Measurements from ENCODE around the gene CDC6.
"Not testable (repeated sequence)": the region's sequence is repeated elsewhere in the genome, so short reads cannot be mapped to it uniquely, and the experiment has no call there.

The CDC6 gene

GRCh38 chr17:40287159-40287493, 553 bp upstream of the CDC6 start:
- DNase-seq (ENCODE audit: low read depth in 2 of 2): no peak

- no peak for DNase-seq (ENCODE audit: low read depth in 2 of 2)
These were observed 3.1 kb downstream of the CDC6 start for GRCh38 chr17:40290629-40291280.

- DNase-seq (ENCODE audit: low read depth in 2 of 2): no peak
These were observed 3.6 kb downstream of the CDC6 start for GRCh38 chr17:40291281-40291664.

- no peak for DNase-seq (ENCODE audit: low read depth in 2 of 2)
These were observed 5.7 kb downstream of the CDC6 start for GRCh38 chr17:40293363-40293762.

- DNase-seq (ENCODE audit: low read depth in 2 of 2): no peak
These were observed 8.1 kb downstream of the CDC6 start for GRCh38 chr17:40295488-40296436.

- no peak for DNase-seq (ENCODE audit: low read depth in 2 of 2)
These were observed 9.8 kb downstream of the CDC6 start for GRCh38 chr17:40297511-40297910.

- DNase-seq (ENCODE audit: low read depth in 2 of 2): no peak
These were observed 11.0 kb downstream of the CDC6 start for GRCh38 chr17:40298726-40299125.

- DNase-seq (ENCODE audit: low read depth in 2 of 2): not testable (repeated sequence)
These were observed 11.6 kb downstream of the CDC6 start for GRCh38 chr17:40299159-40299757.

GRCh38 chr17:40301315-40301714, 13.6 kb downstream of the CDC6 start:
- DNase-seq (ENCODE audit: low read depth in 2 of 2): no peak

GRCh38 chr17:40303009-40303657, 15.5 kb downstream of the CDC6 start:
- no peak for DNase-seq (ENCODE audit: low read depth in 2 of 2)

GRCh38 chr17:40303708-40304551, 16.3 kb downstream of the CDC6 start:
- no peak for DNase-seq (ENCODE audit: low read depth in 2 of 2)

GRCh38 chr17:40304552-40304863, 16.8 kb downstream of the CDC6 start:
- DNase-seq (ENCODE audit: low read depth in 2 of 2): not testable (repeated sequence)

GRCh38 chr17:40304866-40305265, 17.2 kb downstream of the CDC6 start:
- not testable (repeated sequence) for DNase-seq (ENCODE audit: low read depth in 2 of 2)

GRCh38 chr17:40306395-40306794, 18.7 kb downstream of the CDC6 start:
- no peak for DNase-seq (ENCODE audit: low read depth in 2 of 2)

GRCh38 chr17:40307001-40307730, 19.5 kb downstream of the CDC6 start:
- DNase-seq (ENCODE audit: low read depth in 2 of 2): no peak

- no peak for DNase-seq (ENCODE audit: low read depth in 2 of 2)
These were observed 20.1 kb downstream of the CDC6 start for GRCh38 chr17:40307740-40308239.

GRCh38 chr17:40309031-40309948, 21.6 kb downstream of the CDC6 start, which contains the start of gene RARA:
Gene RARA, plus strand, starts transcription at chr17:40309180. Its CDS starts 22,039 bp downstream, at chr17:40331219.
- no peak for DNase-seq (ENCODE audit: low read depth in 2 of 2)

GRCh38 chr17:40309949-40310510, 22.4 kb downstream of the CDC6 start:
- DNase-seq (ENCODE audit: low read depth in 2 of 2): no peak

GRCh38 chr17:40310882-40311391, 23.3 kb downstream of the CDC6 start:
- no peak for DNase-seq (ENCODE audit: low read depth in 2 of 2)
